ENCODE measurements around the gene OCIAD2.

The OCIAD2 gene

GRCh38 chr4:48945981-48946380 lies 39.4 kb upstream of the OCIAD2 start:
- Histone ChIP-seq H3K79me1 (ENCODE audit: low read length) (no peaks in the 10 kb centered on the region), H3K4me2 (ENCODE audit: low read length) (no peak overlapping the region), H2BK5ac (ENCODE audit: low read length) (no peak overlapping the region), H2BK15ac (replicated peaks; ENCODE audit: low read depth) (no peak overlapping the region), H3K36me3 (ENCODE audit: control insufficient read depth, insufficient read depth, low read length) (no peaks in the 10 kb centered on the region), H2BK120ac (ENCODE audit: low read depth, low read length) (no peak overlapping the region), H3K56ac (ENCODE audit: low read length) (no peak overlapping the region), H3K4me1 (ENCODE audit: control insufficient read depth, low read depth, low read length) (no peaks in the 10 kb centered on the region), H3K4ac (ENCODE audit: low read depth, low read length) (no peak overlapping the region), H2AK5ac (ENCODE audit: low read length) (no peak overlapping the region), H3K27me3 (ENCODE audit: insufficient read depth, low read length, poor library complexity) (no peaks in the 10 kb centered on the region), H3K9ac (ENCODE audit: low read length) (no peak overlapping the region), H3K23ac (ENCODE audit: low read length) (no peak overlapping the region), H3K4me3 (ENCODE audit: low read length) (no peak overlapping the region), H3K18ac (ENCODE audit: low read length) (no peak overlapping the region), H4K8ac (ENCODE audit: low read depth, low read length) (no peak overlapping the region), H3K79me2 (ENCODE audit: control insufficient read depth, insufficient read depth, low read length) (no peaks in the 10 kb centered on the region), H4K5ac (ENCODE audit: low read length) (no peak overlapping the region), H3K27ac (ENCODE audit: low read depth, low read length) (no peak overlapping the region)
- WGBS (ENCODE audit: extremely low coverage, insufficient coverage, low lambda C conversion rate): no CpG with 5 or more reads among the region's 2 CpGs
- no peak for DNase-seq

GRCh38 chr4:48944756-48945241 lies 38.2 kb upstream of the OCIAD2 start:
- Histone ChIP-seq H3K27me3 (ENCODE audit: insufficient read depth, low read length, poor library complexity) (no peaks in the 10 kb centered on the region), H3K36me3 (ENCODE audit: control insufficient read depth, insufficient read depth, low read length) (no peaks in the 10 kb centered on the region), H3K79me1 (ENCODE audit: low read length) (no peaks in the 10 kb centered on the region), H3K56ac (ENCODE audit: low read length) (no peak overlapping the region), H3K4me2 (ENCODE audit: low read length) (no peak overlapping the region), H3K4ac (ENCODE audit: low read depth, low read length) (no peak overlapping the region), H3K27ac (ENCODE audit: low read depth, low read length) (no peak overlapping the region), H3K4me1 (ENCODE audit: control insufficient read depth, low read depth, low read length) (no peaks in the 10 kb centered on the region), H3K79me2 (ENCODE audit: control insufficient read depth, insufficient read depth, low read length) (no peaks in the 10 kb centered on the region), H4K5ac (ENCODE audit: low read length) (no peak overlapping the region), H3K9ac (ENCODE audit: low read length) (no peak overlapping the region), H2AK5ac (ENCODE audit: low read length) (no peak overlapping the region), H3K18ac (ENCODE audit: low read length) (no peak overlapping the region), H3K4me3 (ENCODE audit: low read length) (no peak overlapping the region), H2BK5ac (ENCODE audit: low read length) (no peak overlapping the region), H2BK15ac (replicated peaks; ENCODE audit: low read depth) (no peak overlapping the region), H4K8ac (ENCODE audit: low read depth, low read length) (no peak overlapping the region), H2BK120ac (ENCODE audit: low read depth, low read length) (no peak overlapping the region), H3K23ac (ENCODE audit: low read length) (no peak overlapping the region)
- DNase-seq: peak; percentile 61
- no CpG with 5 or more reads among the region's 6 CpGs for whole genome bisulfite sequencing (ENCODE audit: extremely low coverage, insufficient coverage, low lambda C conversion rate)

GRCh38 chr4:48944252-48944651 lies 37.7 kb upstream of the OCIAD2 start:
- Histone ChIP-seq H3K27me3 (ENCODE audit: insufficient read depth, low read length, poor library complexity) (no peaks in the 10 kb centered on the region), H4K5ac (ENCODE audit: low read length) (no peak overlapping the region), H2AK5ac (ENCODE audit: low read length) (no peak overlapping the region), H4K8ac (ENCODE audit: low read depth, low read length) (no peak overlapping the region), H2BK5ac (ENCODE audit: low read length) (no peak overlapping the region), H3K4me1 (ENCODE audit: control insufficient read depth, low read depth, low read length) (no peaks in the 10 kb centered on the region), H3K4me3 (ENCODE audit: low read length) (no peak overlapping the region), H2BK15ac (replicated peaks; ENCODE audit: low read depth) (no peak overlapping the region), H3K4ac (ENCODE audit: low read depth, low read length) (no peak overlapping the region), H2BK120ac (ENCODE audit: low read depth, low read length) (no peak overlapping the region), H3K18ac (ENCODE audit: low read length) (no peak overlapping the region), H3K36me3 (ENCODE audit: control insufficient read depth, insufficient read depth, low read length) (no peaks in the 10 kb centered on the region), H3K79me1 (ENCODE audit: low read length) (no peaks in the 10 kb centered on the region), H3K4me2 (ENCODE audit: low read length) (no peak overlapping the region), H3K9ac (ENCODE audit: low read length) (no peak overlapping the region), H3K23ac (ENCODE audit: low read length) (no peak overlapping the region), H3K56ac (ENCODE audit: low read length) (no peak overlapping the region), H3K79me2 (ENCODE audit: control insufficient read depth, insufficient read depth, low read length) (no peaks in the 10 kb centered on the region), H3K27ac (ENCODE audit: low read depth, low read length) (no peak overlapping the region)
- no CpG with 5 or more reads among the region's 8 CpGs for WGBS (ENCODE audit: extremely low coverage, insufficient coverage, low lambda C conversion rate)
- DNase-seq: peak; percentile 69

- H2BK120ac ChIP-seq (ENCODE audit: low read depth, low read length): no peak overlapping the region
- H2BK15ac ChIP-seq (replicated peaks; ENCODE audit: low read depth): no peak overlapping the region
- no peak overlapping the region for H3K18ac ChIP-seq (ENCODE audit: low read length)
- no peak overlapping the region for H3K9ac ChIP-seq (ENCODE audit: low read length)
- no peaks in the 10 kb centered on the region for H3K36me3 ChIP-seq (ENCODE audit: control insufficient read depth, insufficient read depth, low read length)
- no peaks in the 10 kb centered on the region for H3K79me1 ChIP-seq (ENCODE audit: low read length)
- H3K27me3 ChIP-seq (ENCODE audit: insufficient read depth, low read length, poor library complexity): no peaks in the 10 kb centered on the region
- no peaks in the 10 kb centered on the region for H3K4me1 ChIP-seq (ENCODE audit: control insufficient read depth, low read depth, low read length)
- H3K56ac ChIP-seq (ENCODE audit: low read length): no peak overlapping the region
- H2AK5ac ChIP-seq (ENCODE audit: low read length): no peak overlapping the region
- no CpG with 5 or more reads among the region's 1 CpG for WGBS (ENCODE audit: extremely low coverage, insufficient coverage, low lambda C conversion rate)
- no peak overlapping the region for H2BK5ac ChIP-seq (ENCODE audit: low read length)
- DNase-seq: peak; percentile 82
- no peak overlapping the region for H3K4me3 ChIP-seq (ENCODE audit: low read length)
- H3K79me2 ChIP-seq (ENCODE audit: control insufficient read depth, insufficient read depth, low read length): no peaks in the 10 kb centered on the region
- no peak overlapping the region for H3K27ac ChIP-seq (ENCODE audit: low read depth, low read length)
- no peak overlapping the region for H3K4me2 ChIP-seq (ENCODE audit: low read length)
- no peak overlapping the region for H3K23ac ChIP-seq (ENCODE audit: low read length)
- H4K8ac ChIP-seq (ENCODE audit: low read depth, low read length): no peak overlapping the region
- no peak overlapping the region for H3K4ac ChIP-seq (ENCODE audit: low read depth, low read length)
- H4K5ac ChIP-seq (ENCODE audit: low read length): no peak overlapping the region
Measured at GRCh38 chr4:48943387-48943786, 36.8 kb upstream of the OCIAD2 start.

GRCh38 chr4:48939785-48940184 lies 33.2 kb upstream of the OCIAD2 start:
- no peaks in the 10 kb centered on the region for H3K36me3 ChIP-seq (ENCODE audit: control insufficient read depth, insufficient read depth, low read length)
- H3K4me2 ChIP-seq (ENCODE audit: low read length): no peak overlapping the region
- H4K8ac ChIP-seq (ENCODE audit: low read depth, low read length): no peak overlapping the region
- H3K4me1 ChIP-seq (ENCODE audit: control insufficient read depth, low read depth, low read length): no peaks in the 10 kb centered on the region
- H3K4ac ChIP-seq (ENCODE audit: low read depth, low read length): no peak overlapping the region
- no peak overlapping the region for H3K27ac ChIP-seq (ENCODE audit: low read depth, low read length)
- H2BK5ac ChIP-seq (ENCODE audit: low read length): no peak overlapping the region
- H2AK5ac ChIP-seq (ENCODE audit: low read length): no peak overlapping the region
- DNase-seq: peak; percentile 68
- H3K4me3 ChIP-seq (ENCODE audit: low read length): no peak overlapping the region
- no peaks in the 10 kb centered on the region for H3K79me1 ChIP-seq (ENCODE audit: low read length)
- H4K5ac ChIP-seq (ENCODE audit: low read length): no peak overlapping the region
- H3K9ac ChIP-seq (ENCODE audit: low read length): no peak overlapping the region
- no peaks in the 10 kb centered on the region for H3K79me2 ChIP-seq (ENCODE audit: control insufficient read depth, insufficient read depth, low read length)
- H2BK15ac ChIP-seq (replicated peaks; ENCODE audit: low read depth): no peak overlapping the region
- no peaks in the 10 kb centered on the region for H3K27me3 ChIP-seq (ENCODE audit: insufficient read depth, low read length, poor library complexity)
- no peak overlapping the region for H3K18ac ChIP-seq (ENCODE audit: low read length)
- H2BK120ac ChIP-seq (ENCODE audit: low read depth, low read length): no peak overlapping the region
- H3K23ac ChIP-seq (ENCODE audit: low read length): no peak overlapping the region
- no peak overlapping the region for H3K56ac ChIP-seq (ENCODE audit: low read length)

GRCh38 chr4:48938831-48939230 lies 32.3 kb upstream of the OCIAD2 start:
- H4K5ac ChIP-seq (ENCODE audit: low read length): no peak overlapping the region
- H3K9ac ChIP-seq (ENCODE audit: low read length): no peak overlapping the region
- H3K4me3 ChIP-seq (ENCODE audit: low read length): no peak overlapping the region
- no peaks in the 10 kb centered on the region for H3K36me3 ChIP-seq (ENCODE audit: control insufficient read depth, insufficient read depth, low read length)
- H2BK120ac ChIP-seq (ENCODE audit: low read depth, low read length): no peak overlapping the region
- no CpG with 5 or more reads among the region's 3 CpGs for WGBS (ENCODE audit: extremely low coverage, insufficient coverage, low lambda C conversion rate)
- no peak for DNase-seq
- H3K4me1 ChIP-seq (ENCODE audit: control insufficient read depth, low read depth, low read length): no peaks in the 10 kb centered on the region
- no peak overlapping the region for H3K4me2 ChIP-seq (ENCODE audit: low read length)
- H2BK5ac ChIP-seq (ENCODE audit: low read length): no peak overlapping the region
- no peaks in the 10 kb centered on the region for H3K27me3 ChIP-seq (ENCODE audit: insufficient read depth, low read length, poor library complexity)
- no peak overlapping the region for H3K4ac ChIP-seq (ENCODE audit: low read depth, low read length)
- H4K8ac ChIP-seq (ENCODE audit: low read depth, low read length): no peak overlapping the region
- H3K56ac ChIP-seq (ENCODE audit: low read length): no peak overlapping the region
- H3K18ac ChIP-seq (ENCODE audit: low read length): no peak overlapping the region
- no peak overlapping the region for H2BK15ac ChIP-seq (replicated peaks; ENCODE audit: low read depth)
- H3K79me2 ChIP-seq (ENCODE audit: control insufficient read depth, insufficient read depth, low read length): no peaks in the 10 kb centered on the region
- no peak overlapping the region for H3K23ac ChIP-seq (ENCODE audit: low read length)
- no peaks in the 10 kb centered on the region for H3K79me1 ChIP-seq (ENCODE audit: low read length)
- H3K27ac ChIP-seq (ENCODE audit: low read depth, low read length): no peak overlapping the region
- no peak overlapping the region for H2AK5ac ChIP-seq (ENCODE audit: low read length)
